Spinal cord (tissue), 4 donors: ENCODE results near the gene SMIM20. TPM values are rescaled to one million over a fixed set of nuclear protein-coding genes. Genes with fewer than 3 reads are reported as not detected.

Experiments
- polyA plus RNA-seq, 2 donors: library from polyadenylated mRNA; unstranded; fragments of 120-200 nt; gene quantifications; one replicate each; pipeline ENCODE4 v1.2.1, GENCODE V29; 2013; ENCODE audit not compliant: insufficient read length in 2 of 2
- total RNA-seq, 2 donors: library from RNA; depleted of rRNA in 1 of 2; stranded (reverse); fragments of 120-200 nt in 1 of 2; fragments of >200 nt in 1 of 2; gene quantifications; one replicate each; pipeline versions ENCODE4 v1.2.3 to v1.2.4, GENCODE V29; 2013 to 2014

SMIM20 gene
- total and polyA plus RNA-seq, 4 donors = 29.1 to 46.4 (median 37.6) TPM

Other genes starting within 250 kb of the SMIM20 start
- 10 to 100 TPM; 19.2 to 27.5 TPM for gene SEL1L3, start 51.2 kb upstream of the SMIM20 start, total RNA-seq
- 10 to 100 TPM; 21.4 to 23.8 TPM for gene SEL1L3, start 51.2 kb upstream of the SMIM20 start, polyA plus RNA-seq